Breast epithelium (tissue), 4 donors: ENCODE measurements around the gene PKLR. TPM values are rescaled to one million over a fixed set of nuclear protein-coding genes. Genes with fewer than 3 reads are reported as not detected.
"Not testable (repeated sequence)": the region's sequence is repeated elsewhere in the genome, so short reads cannot be mapped to it uniquely, and the experiment has no call there.

Experiments
- DNase-seq, 2 donors: peaks; one replicate each; pipeline ENCODE4 v3.0.0-alpha.2; 2019; ENCODE audit warnings: low spot score in 2 of 2
- H3K27ac ChIP-seq, 2 donors: fragments of 200-600 bp; sonication (generic) in 1 of 2; one replicate each; pipeline ENCODE4 v1.5.1; 2016 to 2019; ENCODE audit warnings: mild to moderate bottlenecking in 1 of 2
- H3K27me3 ChIP-seq, 2 donors: fragments of 200-600 bp; sonication (generic) in 1 of 2; one replicate each; pipeline versions ENCODE4 v1.5.1 to v1.6.0; 2017 to 2019; ENCODE audit warnings: control low read depth in 1 of 2, mild to moderate bottlenecking in 1 of 2
- H3K36me3 ChIP-seq: fragments of 200-600 bp; one replicate; pipeline ENCODE4 v1.5.1; 2019
- H3K4me1 ChIP-seq, 2 donors: fragments of 200-600 bp; sonication (generic); one replicate each; pipeline ENCODE4 v1.5.1; 2016 to 2019; ENCODE audit warnings: control low read depth in 1 of 2
- H3K4me3 ChIP-seq, 3 donors: fragments of 200-600 bp; sonication (generic); 1 replicate in 2 of 3; 2 replicates in 1 of 3; pipeline ENCODE4 v1.5.1; 2016 to 2019; ENCODE audit warnings: mild to moderate bottlenecking in 3 of 3, moderate library complexity in 2 of 3
- H3K9me3 ChIP-seq, 2 donors: fragments of 200-600 bp; sonication (generic) in 1 of 2; one replicate each; pipeline ENCODE4 v1.5.1; 2016 to 2019; ENCODE audit warnings: control low read depth in 1 of 2
- CTCF ChIP-seq, 3 donors: fragments of 450-650 bp; IDR thresholded peaks; one replicate each; pipeline ENCODE4 v1.5.1; 2016 to 2017; ENCODE audit warnings: antibody characterized with exemption in 3 of 3, mild to moderate bottlenecking in 3 of 3, moderate library complexity in 3 of 3
- POLR2A ChIP-seq: fragments of 450-650 bp; IDR thresholded peaks from one replicate; pipeline ENCODE4 v1.6.1; 2016; ENCODE audit warnings: antibody characterized with exemption, mild to moderate bottlenecking, moderate library complexity
- POLR2AphosphoS5 ChIP-seq, 3 donors: sonication (generic); formaldehyde crosslinking; IDR thresholded peaks; one replicate each; pipeline ENCODE4 v1.6.1; 2017; ENCODE audit warnings: antibody characterized with exemption in 3 of 3
- intact Hi-C: fragments of 100-400 bp; cut with DNase I; formaldehyde crosslinking; loops from one replicate; pipeline ENCODE4 v1.15.1; 2023; ENCODE audit warnings: low total_unique reads
- total RNA-seq, 3 donors: library from RNA; depleted of rRNA; stranded (reverse); fragments of >200 nt; gene quantifications; one replicate each; pipeline ENCODE4 v1.1.0, GENCODE V29; 2016

Gene PKLR
- total RNA-seq, 3 donors from 2014 or later, result 0.33 TPM; not detected in 2

- H3K4me1 ChIP-seq, result peaks cover 0 to 5% of the 10 kb centered on the region in 2 donors
- H3K27ac ChIP-seq, result no peak overlapping the region
- H3K36me3 ChIP-seq, result no peaks in the 10 kb centered on the region
- H3K27me3 ChIP-seq, result peaks cover 0 to 3% of the 10 kb centered on the region in 2 donors
- TF ChIP-seq POLR2AphosphoS5 (IDR thresholded peaks at IDR 0.05), result no peak
- no peak for TF ChIP-seq CTCF (IDR thresholded peaks at IDR 0.05)
- TF ChIP-seq POLR2A, result no peak
- H3K4me3 ChIP-seq, result no peak overlapping the region
- no peak for DNase-seq
- no peaks in the 10 kb centered on the region for H3K9me3 ChIP-seq
- intact Hi-C loops, result no loop called here
These were observed 53.3 kb downstream of the PKLR start for GRCh38 chr1:155247667-155248553.

GRCh38 chr1:155246796-155247195, 54.4 kb downstream of the PKLR start:
- H3K27ac ChIP-seq, H3K4me1 ChIP-seq, H3K9me3 ChIP-seq, DNase-seq, H3K27me3 ChIP-seq, H3K4me3 ChIP-seq, intact Hi-C loops, H3K36me3 ChIP-seq: not testable (repeated sequence)

- Histone ChIP-seq H3K27ac (peak overlapping the region; percentile 86 to 95), H3K36me3 (no peaks in the 10 kb centered on the region), H3K27me3 (peaks cover 0 to 3% of the 10 kb centered on the region in 2 donors), H3K4me3 (peak overlapping the region; percentile 49 to 80 (median 70)), H3K4me1 (peaks cover 0 to 5% of the 10 kb centered on the region in 2 donors), H3K9me3 (no peaks in the 10 kb centered on the region)
- intact Hi-C loops, result no loop called here
- TF ChIP-seq CTCF (IDR thresholded peaks at IDR 0.05), result no peak
- no peak for TF ChIP-seq POLR2AphosphoS5 (IDR thresholded peaks at IDR 0.05)
- TF ChIP-seq POLR2A, result no peak
- DNase-seq, result no peak
These were observed 56.1 kb downstream of the PKLR start for GRCh38 chr1:155245163-155245524.

GRCh38 chr1:155244368-155245162, 56.7 kb downstream of the PKLR start:
- TF ChIP-seq POLR2A, result peak; percentile 83
- peak; percentile 99 to 100 (median 99) for TF ChIP-seq CTCF (IDR thresholded peaks at IDR 0.05)
- TF ChIP-seq POLR2AphosphoS5 (IDR thresholded peaks at IDR 0.05), result peak; percentile 93 to 99 (median 99)
- no peaks in the 10 kb centered on the region for H3K36me3 ChIP-seq
- H3K27ac ChIP-seq, result peak overlapping the region; percentile 86 to 95
- intact Hi-C loops, result no loop called here
- no peaks in the 10 kb centered on the region for H3K9me3 ChIP-seq
- peak; percentile 94 to 98 for DNase-seq
- peaks cover 0 to 5% of the 10 kb centered on the region in 2 donors for H3K4me1 ChIP-seq
- H3K4me3 ChIP-seq, result peak overlapping the region; percentile 49 to 80 (median 70)
- peaks cover 0 to 3% of the 10 kb centered on the region in 2 donors for H3K27me3 ChIP-seq

GRCh38 chr1:155242805-155243358, 58.4 kb downstream of the PKLR start:
- Histone ChIP-seq H3K4me1 (peaks cover 0 to 5% of the 10 kb centered on the region in 2 donors), H3K27me3 (peaks cover 0 to 3% of the 10 kb centered on the region in 2 donors), H3K27ac (peak overlapping the region; percentile 86 to 95), H3K9me3 (no peaks in the 10 kb centered on the region), H3K36me3 (no peaks in the 10 kb centered on the region), H3K4me3 (peak overlapping the region in 2 of 3 donors; percentile 70 to 80)
- intact Hi-C loops, result no loop called here
- DNase-seq, result no peak
- TF ChIP-seq POLR2AphosphoS5 (IDR thresholded peaks at IDR 0.05) (no peak), CTCF (IDR thresholded peaks at IDR 0.05) (no peak), POLR2A (no peak)
